Endometrial microvascular endothelial cells (primary cell): Measurements from ENCODE around the gene ATP6V0D1. TPM values are rescaled to one million over a fixed set of nuclear protein-coding genes. Genes with fewer than 3 reads are reported as not detected.

Source experiments
- in situ Hi-C: cut with HindIII; loops from 2 replicates; pipeline ENCODE4 v1.10.0; 2017; ENCODE audit warnings: low sequenced_read_pairs, low pct_unique_long_range_greater_than_20kb; ENCODE audit errors: inconsistent ontology term
- total RNA-seq: library from RNA; depleted of rRNA; stranded (reverse); fragments of >200 nt; gene quantifications from one replicate; pipeline ENCODE4 v1.2.3, GENCODE V29; 2015; ENCODE audit errors: inconsistent ontology term

The ATP6V0D1 gene
- total RNA-seq, 1 donor from 2014 or later: 175 TPM

- in situ Hi-C loops: loop anchor here (10.0 kb wide), 1 partner anchor 64 kb away; no protein-coding TSS in a partner anchor
Observed at GRCh38 chr16:67448580-67448979, 32.4 kb downstream of the ATP6V0D1 start.

- in situ Hi-C loops: loop anchor here (10.0 kb wide), 1 partner anchor 63 kb away; no protein-coding TSS in a partner anchor
Observed at GRCh38 chr16:67447508-67448076, 33.4 kb downstream of the ATP6V0D1 start.

- in situ Hi-C loops: loop anchor here (10.0 kb wide), 1 partner anchor 62 kb away; no protein-coding TSS in a partner anchor
Observed at GRCh38 chr16:67446968-67447507, 33.9 kb downstream of the ATP6V0D1 start.

GRCh38 chr16:67445913-67446907 is 34.7 kb downstream of the ATP6V0D1 start:
- in situ Hi-C loops: loop anchor here (10.0 kb wide), 1 partner anchor 61 kb away; no protein-coding TSS in a partner anchor

GRCh38 chr16:67445441-67445912 is 35.5 kb downstream of the ATP6V0D1 start:
- in situ Hi-C loops: loop anchor here (10.0 kb wide), 1 partner anchor 61 kb away; no protein-coding TSS in a partner anchor

- in situ Hi-C loops: loop anchor here (10.0 kb wide), 1 partner anchor 60 kb away; no protein-coding TSS in a partner anchor
Observed at GRCh38 chr16:67445126-67445426, 35.9 kb downstream of the ATP6V0D1 start.

GRCh38 chr16:67444259-67445125 is 36.5 kb downstream of the ATP6V0D1 start:
- in situ Hi-C loops: loop anchor here (10.0 kb wide), 1 partner anchor 60 kb away; no protein-coding TSS in a partner anchor

GRCh38 chr16:67443265-67443664 is 37.7 kb downstream of the ATP6V0D1 start:
- in situ Hi-C loops: loop anchor here (10.0 kb wide), 1 partner anchor 58 kb away; no protein-coding TSS in a partner anchor

GRCh38 chr16:67442581-67443255 is 38.2 kb downstream of the ATP6V0D1 start:
- in situ Hi-C loops: loop anchor here (10.0 kb wide), 1 partner anchor 58 kb away; no protein-coding TSS in a partner anchor

GRCh38 chr16:67441907-67442306 is 39.0 kb downstream of the ATP6V0D1 start:
- in situ Hi-C loops: loop anchor here (10.0 kb wide), 1 partner anchor 57 kb away; no protein-coding TSS in a partner anchor

GRCh38 chr16:67441271-67441753 is 39.6 kb downstream of the ATP6V0D1 start:
- in situ Hi-C loops: loop anchor here (10.0 kb wide), 1 partner anchor 57 kb away; no protein-coding TSS in a partner anchor

- in situ Hi-C loops: no loop called here
Observed at GRCh38 chr16:67438824-67439393, 42.0 kb downstream of the ATP6V0D1 start.

GRCh38 chr16:67438098-67438791 is 42.7 kb downstream of the ATP6V0D1 start:
- in situ Hi-C loops: no loop called here

- in situ Hi-C loops: no loop called here
Observed at GRCh38 chr16:67437513-67437912, 43.4 kb downstream of the ATP6V0D1 start.

GRCh38 chr16:67436640-67437193 is 44.2 kb downstream of the ATP6V0D1 start:
- in situ Hi-C loops: no loop called here

- in situ Hi-C loops: no loop called here
Observed at GRCh38 chr16:67435758-67436164, 45.2 kb downstream of the ATP6V0D1 start.
